NOMO-1 treated with DMSO at 0.1 percent for 48 hours (cell line): ENCODE results near the gene CBLB.
"Not testable (repeated sequence)": the region's sequence is repeated elsewhere in the genome, so short reads cannot be mapped to it uniquely, and the experiment has no call there.

Experiments
- DNase-seq: peaks from one replicate; lab custom pipeline; 2025; ENCODE audit not compliant: unreplicated experiment; lab: John Stamatoyannopoulos, UW

Gene CBLB

GRCh38 chr3:105822171-105823123, 46.4 kb downstream of the CBLB start:
- DNase-seq = no peak

- DNase-seq = no peak
Measured at GRCh38 chr3:105821433-105821832, 47.4 kb downstream of the CBLB start.

- no peak for DNase-seq
Measured at GRCh38 chr3:105816833-105817232, 52.0 kb downstream of the CBLB start.

GRCh38 chr3:105815331-105815730, 53.5 kb downstream of the CBLB start:
- DNase-seq = not testable (repeated sequence)

- DNase-seq = no peak
Measured at GRCh38 chr3:105813710-105814109, 55.1 kb downstream of the CBLB start.

- DNase-seq = no peak
Measured at GRCh38 chr3:105812194-105812586, 56.6 kb downstream of the CBLB start.

- peak; percentile 62 for DNase-seq
Measured at GRCh38 chr3:105811518-105812193, 57.2 kb downstream of the CBLB start.

- no peak for DNase-seq
Measured at GRCh38 chr3:105809208-105809888, 59.5 kb downstream of the CBLB start.

- DNase-seq = no peak
Measured at GRCh38 chr3:105807701-105808100, 61.1 kb downstream of the CBLB start.

GRCh38 chr3:105807146-105807545, 61.7 kb downstream of the CBLB start:
- no peak for DNase-seq

- peak; percentile 62 for DNase-seq
Measured at GRCh38 chr3:105806359-105806758, 62.5 kb downstream of the CBLB start.

GRCh38 chr3:105805404-105805803, 63.4 kb downstream of the CBLB start:
- no peak for DNase-seq

GRCh38 chr3:105802118-105802706, 66.6 kb downstream of the CBLB start:
- no peak for DNase-seq

- DNase-seq = no peak
Measured at GRCh38 chr3:105801397-105801796, 67.4 kb downstream of the CBLB start.

GRCh38 chr3:105800320-105800719, 68.5 kb downstream of the CBLB start:
- no peak for DNase-seq

GRCh38 chr3:105799286-105799685, 69.5 kb downstream of the CBLB start:
- no peak for DNase-seq

- DNase-seq = peak; percentile 72
Measured at GRCh38 chr3:105798381-105798934, 70.4 kb downstream of the CBLB start.

GRCh38 chr3:105793040-105793439, 75.8 kb downstream of the CBLB start:
- no peak for DNase-seq

GRCh38 chr3:105791919-105792786, 76.7 kb downstream of the CBLB start:
- DNase-seq = no peak

- DNase-seq = no peak
Measured at GRCh38 chr3:105791131-105791530, 77.7 kb downstream of the CBLB start.
